A673 (cell line): Measurements from ENCODE around the gene NCOA7.

ENCODE experiments used
- CTCF ChIP-seq: fragments of 300-800, 200-600 bp; sonication (generic); conservative IDR thresholded peaks from 2 replicates; pipeline ENCODE4 v1.5.1; 2017; ENCODE audit warnings: low read depth, mild to moderate bottlenecking, antibody characterized with exemption, low read length, moderate library complexity, mixed read lengths
- EZH2 ChIP-seq: fragments of 200-600 bp; sonication (generic); IDR thresholded peaks from 2 replicates; pipeline ENCODE4 v1.6.1; 2017; ENCODE audit warnings: borderline replicate concordance, low read depth, mild to moderate bottlenecking, mixed read lengths, antibody characterized with exemption, low read length; ENCODE audit not compliant: poor library complexity, severe bottlenecking

DNA sequence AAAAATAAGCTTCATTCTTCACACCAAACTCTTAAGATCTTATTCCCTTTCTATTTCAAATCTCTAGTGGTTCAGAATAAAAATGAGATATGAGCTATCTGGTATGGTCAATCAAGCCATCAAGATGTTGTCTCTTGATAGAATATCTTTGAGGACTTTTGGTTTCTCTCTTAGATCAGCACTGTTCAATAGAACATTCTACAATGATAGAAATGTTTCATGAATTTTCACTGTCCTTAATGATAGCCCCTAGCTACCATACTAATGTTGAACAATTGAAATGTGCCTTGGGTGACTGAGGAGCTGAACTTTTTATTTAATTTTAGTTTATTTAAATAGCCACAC, 141.7 kb downstream of the NCOA7 start:
- no peak for TF ChIP-seq CTCF
- TF ChIP-seq EZH2 = no peak
